ENCODE measurements around the gene CCDC7.
"Not testable (repeated sequence)": the region's sequence is repeated elsewhere in the genome, so short reads cannot be mapped to it uniquely, and the experiment has no call there.

CCDC7 gene

GRCh38 chr10:32882076-32882475, 436.1 kb downstream of the CCDC7 start:
- Histone ChIP-seq H3K9ac (ENCODE audit: low read depth, low read length) (no peak overlapping the region), H3K4me1 (ENCODE audit: insufficient read depth, low read length) (no peaks in the 10 kb centered on the region), H3K36me3 (ENCODE audit: insufficient read depth, low read length) (no peaks in the 10 kb centered on the region), H3K9me3 (ENCODE audit: control insufficient read depth, insufficient read depth, low read length) (no peaks in the 10 kb centered on the region)

- H3K36me3 ChIP-seq (ENCODE audit: insufficient read depth, low read length) = no peaks in the 10 kb centered on the region; the same call in 1 of the 2 replicates
- no peak overlapping the region for H3K9ac ChIP-seq (ENCODE audit: low read depth, low read length)
- no peaks in the 10 kb centered on the region for H3K4me1 ChIP-seq (ENCODE audit: insufficient read depth, low read length)
- no peaks in the 10 kb centered on the region for H3K9me3 ChIP-seq (ENCODE audit: control insufficient read depth, insufficient read depth, low read length)
These were observed 441.5 kb downstream of the CCDC7 start for GRCh38 chr10:32887481-32887880.

DNA sequence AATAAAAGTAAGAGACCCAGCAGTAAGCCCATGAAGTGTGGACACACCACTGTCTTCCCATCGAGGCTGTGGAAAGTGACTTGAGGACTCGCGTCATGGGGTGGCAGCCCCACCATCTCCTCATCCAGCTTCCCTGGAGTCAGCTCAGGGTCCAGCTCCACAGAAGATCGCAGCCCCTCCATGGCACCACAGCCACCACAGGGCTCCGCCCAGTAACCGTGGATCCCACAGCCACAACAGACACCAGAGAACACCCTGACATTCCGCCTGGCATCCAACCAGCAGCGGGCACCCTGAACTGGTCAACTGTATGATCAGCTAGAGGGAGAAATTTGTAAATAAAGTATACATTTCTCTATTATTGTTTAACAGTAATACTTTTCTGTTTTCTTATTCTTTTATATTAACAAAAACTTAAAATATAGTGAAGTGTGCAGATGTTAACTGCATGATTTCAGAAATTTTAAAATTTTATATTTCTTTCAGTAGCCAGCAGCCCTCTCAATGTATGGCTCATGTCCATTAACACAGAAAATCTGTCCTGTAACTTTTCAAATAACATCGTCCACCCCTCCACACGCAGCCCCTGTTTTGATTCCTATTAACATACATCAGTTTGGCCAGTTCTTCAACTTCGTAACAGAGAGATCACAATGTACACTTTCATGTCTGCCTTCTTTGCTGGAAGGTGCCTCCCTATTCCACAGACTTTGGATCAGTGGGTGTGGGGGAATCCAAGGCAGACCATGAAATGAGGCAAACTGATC, 442.4 kb downstream of the CCDC7 start:
- no peaks in the 10 kb centered on the region for H3K9me3 ChIP-seq (ENCODE audit: control insufficient read depth, insufficient read depth, low read length)
- H3K4me1 ChIP-seq (ENCODE audit: insufficient read depth, low read length) = no peaks in the 10 kb centered on the region; the same call in 1 of the 2 replicates
- no peaks in the 10 kb centered on the region; the same call in 1 of the 2 replicates for H3K36me3 ChIP-seq (ENCODE audit: insufficient read depth, low read length)
- H3K9ac ChIP-seq (ENCODE audit: low read depth, low read length) = no peak overlapping the region

DNA sequence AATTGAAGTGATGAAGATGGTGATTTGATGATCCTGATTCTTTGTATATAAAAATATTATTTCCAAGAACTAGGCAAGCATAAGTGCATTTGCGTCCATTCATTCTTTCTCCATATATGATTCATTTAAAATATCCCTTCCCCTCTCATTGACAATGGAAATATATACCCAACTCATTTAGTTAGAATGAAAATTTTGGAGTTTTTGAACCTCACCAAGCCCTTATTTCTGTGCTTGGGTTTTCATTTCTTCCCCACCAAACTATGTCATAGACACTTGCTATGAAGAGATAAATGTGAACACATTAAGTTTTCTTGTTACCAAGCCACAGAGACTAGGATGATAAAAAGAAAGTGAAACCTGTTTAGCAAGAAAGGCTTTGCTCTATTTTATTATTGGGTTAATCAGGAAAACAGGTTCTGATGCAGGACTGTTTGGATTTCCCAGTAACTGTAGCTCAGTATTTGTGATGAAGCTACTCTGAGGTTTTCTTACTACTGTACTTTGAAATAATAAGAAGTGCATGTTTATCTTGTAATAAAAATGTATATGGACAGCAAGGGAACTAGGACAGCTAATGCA, 443.8 kb downstream of the CCDC7 start:
- H3K9me3 ChIP-seq (ENCODE audit: control insufficient read depth, insufficient read depth, low read length) = no peaks in the 10 kb centered on the region
- no peaks in the 10 kb centered on the region; the same call in 1 of the 2 replicates for H3K4me1 ChIP-seq (ENCODE audit: insufficient read depth, low read length)
- no peak overlapping the region for H3K9ac ChIP-seq (ENCODE audit: low read depth, low read length)
- no peaks in the 10 kb centered on the region; the same call in 1 of the 2 replicates for H3K36me3 ChIP-seq (ENCODE audit: insufficient read depth, low read length)

- Histone ChIP-seq H3K9ac (ENCODE audit: low read depth, low read length) (no peak overlapping the region), H3K36me3 (ENCODE audit: insufficient read depth, low read length) (no peaks in the 10 kb centered on the region; the same call in 1 of the 2 replicates), H3K9me3 (ENCODE audit: control insufficient read depth, insufficient read depth, low read length) (no peaks in the 10 kb centered on the region), H3K4me1 (ENCODE audit: insufficient read depth, low read length) (no peaks in the 10 kb centered on the region; the same call in 1 of the 2 replicates)
These were observed 444.5 kb downstream of the CCDC7 start for GRCh38 chr10:32890444-32890843.

DNA sequence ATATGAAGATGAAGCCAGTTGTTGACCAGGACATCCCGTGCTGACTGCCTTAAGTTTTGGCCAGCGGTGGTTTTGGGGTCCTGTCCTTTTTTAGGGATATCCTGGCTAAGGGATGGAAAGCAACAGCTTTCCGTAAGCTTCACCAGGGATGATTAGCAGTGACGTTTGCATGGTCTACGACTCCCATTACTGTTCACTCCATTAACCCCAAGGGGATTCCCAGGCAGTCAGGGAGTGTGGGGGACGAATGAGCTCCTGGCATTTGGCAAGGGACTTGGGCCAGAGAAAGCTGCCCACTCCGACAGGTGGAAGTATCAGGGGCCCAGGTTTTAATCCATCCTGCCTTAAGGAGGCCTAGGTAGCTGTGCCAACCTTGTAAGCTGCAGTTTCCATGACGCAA, 445.3 kb downstream of the CCDC7 start:
- H3K36me3 ChIP-seq (ENCODE audit: insufficient read depth, low read length) = peaks cover 6% of the 10 kb centered on the region
- H3K9ac ChIP-seq (ENCODE audit: low read depth, low read length) = no peak overlapping the region
- no peaks in the 10 kb centered on the region for H3K9me3 ChIP-seq (ENCODE audit: control insufficient read depth, insufficient read depth, low read length)
- no peaks in the 10 kb centered on the region; the same call in 1 of the 2 replicates for H3K4me1 ChIP-seq (ENCODE audit: insufficient read depth, low read length)

- Histone ChIP-seq H3K36me3 (ENCODE audit: insufficient read depth, low read length) (peaks cover 20% of the 10 kb centered on the region), H3K9ac (ENCODE audit: low read depth, low read length) (no peak overlapping the region), H3K4me1 (ENCODE audit: insufficient read depth, low read length) (no peaks in the 10 kb centered on the region; the same call in 1 of the 2 replicates), H3K9me3 (ENCODE audit: control insufficient read depth, insufficient read depth, low read length) (no peaks in the 10 kb centered on the region)
These were observed 447.5 kb downstream of the CCDC7 start for GRCh38 chr10:32893434-32893833.

GRCh38 chr10:32893916-32894664, 448.1 kb downstream of the CCDC7 start:
- no peak overlapping the region for H3K9ac ChIP-seq (ENCODE audit: low read depth, low read length)
- H3K36me3 ChIP-seq (ENCODE audit: insufficient read depth, low read length) = peaks cover 26% of the 10 kb centered on the region
- H3K9me3 ChIP-seq (ENCODE audit: control insufficient read depth, insufficient read depth, low read length) = no peaks in the 10 kb centered on the region
- no peaks in the 10 kb centered on the region; the same call in 1 of the 2 replicates for H3K4me1 ChIP-seq (ENCODE audit: insufficient read depth, low read length)

DNA sequence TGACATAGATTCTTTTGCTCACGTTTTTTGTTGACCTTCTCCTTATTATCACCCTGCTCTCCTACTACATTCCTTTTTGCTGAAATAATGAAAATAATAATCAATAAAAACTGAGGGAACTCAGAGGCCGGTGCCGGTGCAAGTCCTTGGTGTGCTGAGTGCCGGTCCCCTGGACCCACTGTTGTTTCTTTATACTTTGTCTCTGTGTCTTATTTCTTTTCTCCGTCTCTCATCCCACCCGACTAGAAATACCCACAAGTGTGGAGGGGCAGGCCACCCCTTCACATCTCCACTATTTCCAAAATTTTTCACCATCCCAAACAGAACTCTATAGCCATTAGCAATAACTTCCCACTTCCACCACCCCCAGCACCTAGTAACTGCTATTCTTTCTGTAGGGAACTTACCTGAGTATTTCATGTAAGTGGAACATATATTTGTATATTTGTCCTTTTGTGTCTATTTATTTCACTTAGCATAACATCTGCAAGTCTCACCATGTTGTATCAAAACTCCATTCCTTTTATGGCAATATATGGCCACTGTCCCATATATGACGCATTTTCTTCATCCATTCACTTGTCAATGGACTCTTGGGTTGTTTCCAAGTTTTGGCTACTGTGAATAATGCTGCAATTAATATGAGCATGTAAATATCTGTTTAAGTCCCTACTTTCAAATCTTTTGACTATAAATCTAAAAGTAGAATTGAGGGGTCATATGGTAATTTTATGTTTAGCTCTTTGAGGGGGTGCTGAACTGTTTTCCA, 449.4 kb downstream of the CCDC7 start:
- H3K36me3 ChIP-seq (ENCODE audit: insufficient read depth, low read length) = peaks cover 26% of the 10 kb centered on the region
- H3K9me3 ChIP-seq (ENCODE audit: control insufficient read depth, insufficient read depth, low read length); H3K4me1 ChIP-seq (ENCODE audit: insufficient read depth, low read length); H3K9ac ChIP-seq (ENCODE audit: low read depth, low read length): not testable (repeated sequence)

GRCh38 chr10:32901815-32902214, 455.9 kb downstream of the CCDC7 start:
- H3K9ac ChIP-seq (ENCODE audit: low read depth, low read length) = no peak overlapping the region
- no peaks in the 10 kb centered on the region for H3K4me1 ChIP-seq (ENCODE audit: insufficient read depth, low read length)
- H3K36me3 ChIP-seq (ENCODE audit: insufficient read depth, low read length) = peaks cover 24% of the 10 kb centered on the region
- H3K9me3 ChIP-seq (ENCODE audit: control insufficient read depth, insufficient read depth, low read length) = no peaks in the 10 kb centered on the region

- Histone ChIP-seq H3K36me3 (ENCODE audit: insufficient read depth, low read length) (peaks cover 16% of the 10 kb centered on the region), H3K9ac (ENCODE audit: low read depth, low read length) (no peak overlapping the region), H3K4me1 (ENCODE audit: insufficient read depth, low read length) (no peaks in the 10 kb centered on the region), H3K9me3 (ENCODE audit: control insufficient read depth, insufficient read depth, low read length) (no peaks in the 10 kb centered on the region)
These were observed 459.5 kb downstream of the CCDC7 start for GRCh38 chr10:32905466-32905865.

DNA sequence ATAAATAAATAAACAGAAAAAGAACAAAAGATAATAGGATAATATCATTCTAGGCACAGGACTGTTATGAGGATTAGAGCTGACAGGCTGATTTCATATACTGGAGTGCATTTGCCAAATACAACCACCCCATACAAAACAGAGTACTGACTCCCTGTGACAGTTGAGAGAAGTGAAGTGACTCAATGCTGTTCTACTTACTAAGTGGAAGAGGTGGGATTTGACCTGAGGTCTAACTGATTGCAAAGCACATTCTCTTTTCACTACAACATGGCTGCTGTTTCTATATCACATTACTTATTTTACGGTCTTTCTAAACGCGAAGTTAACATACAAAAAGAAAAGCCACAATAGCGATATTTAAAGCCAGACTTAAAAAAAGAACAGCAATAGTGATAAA, 460.7 kb downstream of the CCDC7 start:
- Histone ChIP-seq H3K9ac (ENCODE audit: low read depth, low read length) (no peak overlapping the region), H3K9me3 (ENCODE audit: control insufficient read depth, insufficient read depth, low read length) (no peaks in the 10 kb centered on the region), H3K36me3 (ENCODE audit: insufficient read depth, low read length) (peaks cover 26% of the 10 kb centered on the region), H3K4me1 (ENCODE audit: insufficient read depth, low read length) (no peaks in the 10 kb centered on the region)

GRCh38 chr10:32909456-32909855, 463.5 kb downstream of the CCDC7 start:
- Histone ChIP-seq H3K9me3 (ENCODE audit: control insufficient read depth, insufficient read depth, low read length) (no peaks in the 10 kb centered on the region), H3K4me1 (ENCODE audit: insufficient read depth, low read length) (no peaks in the 10 kb centered on the region), H3K36me3 (ENCODE audit: insufficient read depth, low read length) (peaks cover 29% of the 10 kb centered on the region), H3K9ac (ENCODE audit: low read depth, low read length) (no peak overlapping the region)

DNA sequence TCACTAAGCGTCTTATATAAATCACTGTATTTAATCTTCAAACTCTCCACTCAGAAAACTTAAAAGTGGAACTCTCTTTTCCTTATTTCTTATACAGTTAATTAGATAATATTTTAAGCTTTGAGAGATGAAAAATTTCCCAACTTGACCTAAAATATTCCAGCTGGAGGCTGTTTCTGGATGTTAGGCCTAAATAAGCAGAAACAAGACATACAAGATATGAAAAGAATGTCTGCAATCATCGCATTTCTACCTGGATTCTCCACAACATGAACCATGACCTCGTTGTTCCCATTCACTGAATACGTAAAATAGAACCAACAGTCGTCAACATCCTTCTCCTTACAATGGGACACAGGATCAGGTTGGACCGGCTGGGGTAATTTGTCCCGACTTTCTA, 464.0 kb downstream of the CCDC7 start:
- peaks cover 28% of the 10 kb centered on the region for H3K36me3 ChIP-seq (ENCODE audit: insufficient read depth, low read length)
- not testable (repeated sequence) for H3K9ac ChIP-seq (ENCODE audit: low read depth, low read length); H3K9me3 ChIP-seq (ENCODE audit: control insufficient read depth, insufficient read depth, low read length); H3K4me1 ChIP-seq (ENCODE audit: insufficient read depth, low read length)
